GM06990 (cell line): ENCODE results near the gene RIMBP2.

Source experiments
- DNase-seq: peaks from one replicate; pipeline ENCODE4 v3.0.0-alpha.2; 2011; ENCODE audit not compliant: insufficient read length; ENCODE audit errors: extremely low read depth
- H3K27me3 ChIP-seq: replicated peaks from 2 replicates; pipeline ENCODE4 v1.6.0; 2011; ENCODE audit warnings: low read length; ENCODE audit not compliant: control insufficient read depth, insufficient read depth
- H3K36me3 ChIP-seq: 2 replicates; pipeline ENCODE4 v1.5.1; 2011; ENCODE audit warnings: low read length; ENCODE audit not compliant: control insufficient read depth, insufficient read depth
- H3K4me3 ChIP-seq: replicated peaks from 2 replicates; pipeline ENCODE4 v1.5.1; 2011; ENCODE audit warnings: low read depth, mild to moderate bottlenecking, control low read depth, low read length
- CTCF ChIP-seq: IDR thresholded peaks from 2 replicates; pipeline ENCODE4 v1.5.1; 2011; ENCODE audit warnings: low read length, control low read depth, mild to moderate bottlenecking, inconsistent platforms; ENCODE audit not compliant: insufficient read depth, poor library complexity, severe bottlenecking

The RIMBP2 gene

GRCh38 chr12:130747867-130748740, 32.0 kb upstream of the RIMBP2 start:
- H3K27me3 ChIP-seq = no peaks in the 10 kb centered on the region
- DNase-seq = peak; percentile 48
- no peak overlapping the region for H3K4me3 ChIP-seq
- TF ChIP-seq CTCF = peak; percentile 86
- no peaks in the 10 kb centered on the region for H3K36me3 ChIP-seq

GRCh38 chr12:130746546-130746945, 30.4 kb upstream of the RIMBP2 start:
- H3K4me3 ChIP-seq = no peak overlapping the region
- no peak for TF ChIP-seq CTCF
- H3K36me3 ChIP-seq = no peaks in the 10 kb centered on the region
- DNase-seq = no peak
- H3K27me3 ChIP-seq = no peaks in the 10 kb centered on the region

GRCh38 chr12:130745921-130746320, 29.8 kb upstream of the RIMBP2 start:
- Histone ChIP-seq H3K36me3 (no peaks in the 10 kb centered on the region), H3K27me3 (no peaks in the 10 kb centered on the region), H3K4me3 (no peak overlapping the region)
- no peak for DNase-seq
- no peak for TF ChIP-seq CTCF

- Histone ChIP-seq H3K27me3 (no peaks in the 10 kb centered on the region), H3K36me3 (no peaks in the 10 kb centered on the region), H3K4me3 (no peak overlapping the region)
- no peak for TF ChIP-seq CTCF
- DNase-seq = no peak
Measured at GRCh38 chr12:130744274-130744673, 28.2 kb upstream of the RIMBP2 start.

GRCh38 chr12:130743606-130744005, 27.5 kb upstream of the RIMBP2 start:
- TF ChIP-seq CTCF = no peak

More at GRCh38 chr12:130743606-130744005, 27.5 kb upstream of the RIMBP2 start:
- Histone ChIP-seq H3K27me3 (no peaks in the 10 kb centered on the region), H3K36me3 (no peaks in the 10 kb centered on the region), H3K4me3 (no peak overlapping the region)
- DNase-seq = no peak
